Stimulated activated memory B cell treated with anti-CD40 and anti-IgM and Interleukin-4, amounts not matched to agents 10 μg/mL and 1 μg/mL and 100 μg/mL, for 72 hours (primary cell): ENCODE results near the gene PLCL1.

Experiments used
- ATAC-seq: fragments of 150-1000 bp; cut with Tn5 transposase; 2 replicates; pipeline ENCODE4 v1.10.0; 2021
- H3K27ac Mint-ChIP-seq: one replicate; pipeline ENCODE4 v1.8.0; 2022; ENCODE audit warnings: mild to moderate bottlenecking, mixed read lengths
- H3K27me3 Mint-ChIP-seq: one replicate; pipeline ENCODE4 v1.8.0; 2022; ENCODE audit warnings: mixed read lengths
- H3K36me3 Mint-ChIP-seq: one replicate; pipeline ENCODE4 v1.8.0; 2022; ENCODE audit warnings: mixed read lengths
- H3K4me1 Mint-ChIP-seq: one replicate; pipeline ENCODE4 v1.8.0; 2022; ENCODE audit warnings: mixed read lengths
- H3K4me3 Mint-ChIP-seq: one replicate; pipeline ENCODE4 v1.8.0; 2022; ENCODE audit warnings: mild to moderate bottlenecking, moderate library complexity, mixed read lengths
- H3K9me3 Mint-ChIP-seq: one replicate; pipeline ENCODE4 v1.8.0; 2022; ENCODE audit warnings: mixed read lengths

Gene PLCL1

DNA sequence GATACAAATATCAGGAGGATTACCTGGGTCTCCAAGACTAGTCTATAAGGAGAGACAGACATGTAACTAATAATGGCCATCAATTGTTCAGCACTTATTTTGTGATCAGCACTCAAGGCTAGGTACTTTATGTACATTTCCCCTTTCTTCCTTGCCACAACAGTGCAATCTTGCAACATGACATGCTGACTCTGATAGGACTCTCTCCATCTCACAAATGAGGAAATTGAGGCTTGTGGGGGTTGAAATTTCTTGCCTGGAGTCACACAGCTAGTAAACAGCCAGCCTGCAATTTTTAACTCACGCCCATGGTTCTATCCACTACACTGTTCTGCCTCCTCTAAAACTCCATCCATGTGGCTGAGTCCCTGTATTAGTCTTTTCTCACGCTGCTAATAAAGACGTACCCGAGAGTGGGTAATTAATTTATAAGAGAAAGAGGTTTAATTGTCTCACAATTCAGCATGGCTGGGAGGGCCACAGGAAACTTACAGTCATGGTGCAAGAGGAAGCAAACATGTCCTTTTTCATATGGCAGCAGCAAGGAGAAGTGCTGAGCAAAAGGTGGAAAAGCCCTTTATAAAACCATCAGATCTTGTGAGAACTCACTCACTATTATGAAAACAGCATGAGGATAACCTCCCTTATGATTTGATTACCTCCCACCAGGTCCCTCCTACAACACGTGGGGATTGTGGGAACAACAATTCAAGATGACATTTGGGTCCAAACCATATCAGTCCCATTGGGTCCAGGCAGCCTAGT is 302.4 kb downstream of the PLCL1 start:
- no peaks in the 10 kb centered on the region for H3K4me1 Mint-ChIP-seq
- peaks cover 6% of the 10 kb centered on the region for H3K9me3 Mint-ChIP-seq
- no peaks in the 10 kb centered on the region for H3K36me3 Mint-ChIP-seq
- H3K27me3 Mint-ChIP-seq: no peaks in the 10 kb centered on the region
- ATAC-seq: no peak
- H3K4me3 Mint-ChIP-seq: no peak overlapping the region
- no peak overlapping the region for H3K27ac Mint-ChIP-seq

- H3K9me3 Mint-ChIP-seq: no peaks in the 10 kb centered on the region
- H3K36me3 Mint-ChIP-seq: no peaks in the 10 kb centered on the region
- H3K27ac Mint-ChIP-seq: no peak overlapping the region
- no peaks in the 10 kb centered on the region for H3K27me3 Mint-ChIP-seq
- no peaks in the 10 kb centered on the region for H3K4me1 Mint-ChIP-seq
- H3K4me3 Mint-ChIP-seq: no peak overlapping the region
- ATAC-seq: no peak
Measured at GRCh38 chr2:198113316-198113715, 308.9 kb downstream of the PLCL1 start.

- Mint-ChIP-seq H3K4me3 (no peak overlapping the region), H3K9me3 (no peaks in the 10 kb centered on the region), H3K27ac (no peak overlapping the region), H3K4me1 (no peaks in the 10 kb centered on the region), H3K27me3 (no peaks in the 10 kb centered on the region), H3K36me3 (no peaks in the 10 kb centered on the region)
- no peak for ATAC-seq
Measured at GRCh38 chr2:198114064-198114463, 309.7 kb downstream of the PLCL1 start.

GRCh38 chr2:198115201-198115600 is 310.8 kb downstream of the PLCL1 start:
- H3K27me3 Mint-ChIP-seq: no peaks in the 10 kb centered on the region

DNA sequence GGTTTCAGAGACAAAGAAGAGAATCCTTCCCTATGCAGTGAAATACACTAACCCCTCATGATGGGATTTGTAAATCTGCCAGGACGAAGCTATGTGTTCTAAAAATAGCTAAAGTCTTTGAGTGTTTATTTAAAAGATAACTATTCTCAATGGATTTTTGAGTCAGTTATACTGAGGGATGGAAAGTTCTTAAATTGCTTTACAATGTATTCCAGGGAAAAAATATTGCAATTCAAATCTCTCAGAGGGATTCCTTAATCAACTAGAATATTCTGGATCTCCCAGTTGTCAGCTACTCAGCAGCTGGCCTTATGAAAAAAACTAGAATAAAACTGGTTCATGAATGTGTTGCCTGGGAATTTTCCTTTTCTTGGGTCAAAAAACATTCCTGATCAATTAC is 312.4 kb downstream of the PLCL1 start:
- no peak for ATAC-seq
- Mint-ChIP-seq H3K36me3 (no peaks in the 10 kb centered on the region), H3K9me3 (no peaks in the 10 kb centered on the region), H3K27me3 (no peaks in the 10 kb centered on the region), H3K27ac (no peak overlapping the region), H3K4me3 (no peak overlapping the region), H3K4me1 (no peaks in the 10 kb centered on the region)

More at GRCh38 chr2:198115201-198115600, 310.8 kb downstream of the PLCL1 start:
- H3K36me3 Mint-ChIP-seq: no peaks in the 10 kb centered on the region
- H3K27ac Mint-ChIP-seq: no peak overlapping the region
- ATAC-seq: no peak
- H3K9me3 Mint-ChIP-seq: no peaks in the 10 kb centered on the region
- no peak overlapping the region for H3K4me3 Mint-ChIP-seq
- no peaks in the 10 kb centered on the region for H3K4me1 Mint-ChIP-seq

GRCh38 chr2:198117406-198118041 is 313.1 kb downstream of the PLCL1 start:
- Mint-ChIP-seq H3K4me3 (no peak overlapping the region), H3K9me3 (no peaks in the 10 kb centered on the region), H3K4me1 (no peaks in the 10 kb centered on the region), H3K27me3 (no peaks in the 10 kb centered on the region), H3K36me3 (no peaks in the 10 kb centered on the region), H3K27ac (no peak overlapping the region)
- no peak for ATAC-seq

DNA sequence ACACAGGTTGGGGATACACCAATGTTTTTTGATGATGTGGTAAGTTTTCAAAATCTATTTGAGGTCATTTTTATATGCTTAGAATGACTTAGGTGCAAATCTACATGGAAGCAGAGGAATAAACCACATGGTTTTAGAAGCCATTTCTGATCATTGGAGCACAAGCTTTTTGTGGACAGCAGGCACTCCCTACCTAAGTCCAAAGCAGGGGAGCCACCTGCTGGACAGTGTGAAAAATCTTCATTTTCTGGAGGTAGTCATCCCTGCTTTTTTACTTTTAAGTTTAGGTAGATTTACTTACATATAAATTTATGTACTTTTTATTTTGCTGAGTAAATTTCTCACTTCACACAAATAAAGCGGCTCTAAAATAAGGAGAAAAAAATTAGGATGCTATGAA is 323.2 kb downstream of the PLCL1 start:
- ATAC-seq: no peak
- H3K36me3 Mint-ChIP-seq: no peaks in the 10 kb centered on the region
- no peaks in the 10 kb centered on the region for H3K4me1 Mint-ChIP-seq
- no peak overlapping the region for H3K4me3 Mint-ChIP-seq
- peaks cover 12% of the 10 kb centered on the region for H3K27me3 Mint-ChIP-seq
- H3K27ac Mint-ChIP-seq: no peak overlapping the region
- no peaks in the 10 kb centered on the region for H3K9me3 Mint-ChIP-seq

GRCh38 chr2:198129609-198130008 is 325.2 kb downstream of the PLCL1 start:
- H3K27me3 Mint-ChIP-seq: peaks cover 12% of the 10 kb centered on the region
- H3K4me1 Mint-ChIP-seq: no peaks in the 10 kb centered on the region
- no peak for ATAC-seq
- no peak overlapping the region for H3K27ac Mint-ChIP-seq
- H3K36me3 Mint-ChIP-seq: no peaks in the 10 kb centered on the region
- H3K9me3 Mint-ChIP-seq: no peaks in the 10 kb centered on the region
- no peak overlapping the region for H3K4me3 Mint-ChIP-seq

DNA sequence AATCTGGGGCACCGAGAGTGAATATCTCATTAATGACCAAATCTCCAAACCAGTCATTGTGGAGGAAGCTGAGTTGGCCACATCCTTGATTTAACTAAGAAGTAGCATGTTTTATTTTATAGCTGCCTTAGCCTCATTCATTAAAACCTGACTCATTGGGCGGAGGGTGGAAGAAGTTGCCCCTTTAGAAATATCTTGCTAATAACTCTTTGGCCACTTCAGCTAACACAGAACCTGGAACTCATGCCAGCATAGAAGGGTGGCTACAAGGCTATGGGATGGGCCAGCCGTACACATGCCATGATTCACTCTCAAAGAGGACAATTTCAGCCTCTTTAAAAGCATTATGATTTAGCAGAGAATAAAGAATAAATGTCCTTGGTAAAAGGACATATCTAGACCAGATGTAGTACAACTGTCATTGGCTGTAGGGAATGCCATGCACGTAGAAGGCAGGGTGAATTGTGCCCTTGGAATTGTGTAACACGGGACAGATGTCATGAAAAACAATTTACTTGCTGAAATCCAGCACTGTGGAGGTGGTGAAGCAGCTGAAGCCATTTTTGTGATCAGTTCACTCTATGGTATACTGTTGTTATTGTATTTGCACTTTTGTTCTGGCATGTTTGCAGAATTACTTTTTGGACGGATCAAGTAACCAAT is 330.0 kb downstream of the PLCL1 start:
- Mint-ChIP-seq H3K4me1 (no peaks in the 10 kb centered on the region), H3K9me3 (no peaks in the 10 kb centered on the region), H3K27me3 (peaks cover 12% of the 10 kb centered on the region), H3K4me3 (no peak overlapping the region), H3K36me3 (no peaks in the 10 kb centered on the region), H3K27ac (no peak overlapping the region)
- no peak for ATAC-seq

DNA sequence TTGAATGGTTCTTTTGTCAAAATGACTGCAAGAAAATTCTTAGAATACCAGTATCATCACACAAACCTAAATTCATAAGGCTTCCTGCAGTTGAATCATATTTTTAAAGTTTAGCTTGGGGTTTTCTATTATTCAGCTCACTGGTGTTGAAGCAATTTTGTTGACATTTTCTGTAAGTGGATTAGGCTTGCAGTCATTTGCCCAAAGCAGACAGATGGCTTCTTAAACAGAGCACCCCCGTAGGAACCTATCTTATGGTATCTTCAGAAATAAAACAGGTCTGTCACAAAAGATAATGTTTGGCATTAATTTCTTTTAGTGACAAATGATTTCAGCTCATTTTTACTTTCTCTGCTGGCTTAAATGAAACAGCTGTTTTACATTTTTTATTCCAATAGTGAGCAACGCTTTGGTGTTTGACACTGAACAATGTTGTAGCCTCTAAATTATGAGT is 331.1 kb downstream of the PLCL1 start:
- no peaks in the 10 kb centered on the region for H3K4me1 Mint-ChIP-seq
- H3K36me3 Mint-ChIP-seq: no peaks in the 10 kb centered on the region
- no peak overlapping the region for H3K4me3 Mint-ChIP-seq
- H3K27ac Mint-ChIP-seq: no peak overlapping the region
- peaks cover 11% of the 10 kb centered on the region for H3K27me3 Mint-ChIP-seq
- no peak for ATAC-seq
- no peaks in the 10 kb centered on the region for H3K9me3 Mint-ChIP-seq

- H3K27ac Mint-ChIP-seq: no peak overlapping the region
- peaks cover 5% of the 10 kb centered on the region for H3K27me3 Mint-ChIP-seq
- ATAC-seq: no peak
- no peaks in the 10 kb centered on the region for H3K4me1 Mint-ChIP-seq
- no peaks in the 10 kb centered on the region for H3K36me3 Mint-ChIP-seq
- H3K4me3 Mint-ChIP-seq: no peak overlapping the region
- no peaks in the 10 kb centered on the region for H3K9me3 Mint-ChIP-seq
Measured at GRCh38 chr2:198136142-198136541, 331.7 kb downstream of the PLCL1 start.

- no peaks in the 10 kb centered on the region for H3K27me3 Mint-ChIP-seq
- H3K9me3 Mint-ChIP-seq: no peaks in the 10 kb centered on the region
- no peak overlapping the region for H3K4me3 Mint-ChIP-seq
- ATAC-seq: no peak
- H3K27ac Mint-ChIP-seq: no peak overlapping the region
- H3K36me3 Mint-ChIP-seq: no peaks in the 10 kb centered on the region
- no peaks in the 10 kb centered on the region for H3K4me1 Mint-ChIP-seq
Measured at GRCh38 chr2:198137733-198138132, 333.3 kb downstream of the PLCL1 start.

- Mint-ChIP-seq H3K4me1 (no peaks in the 10 kb centered on the region), H3K4me3 (no peak overlapping the region), H3K9me3 (no peaks in the 10 kb centered on the region), H3K36me3 (no peaks in the 10 kb centered on the region), H3K27me3 (peaks cover 6% of the 10 kb centered on the region), H3K27ac (no peak overlapping the region)
- ATAC-seq: no peak
Measured at GRCh38 chr2:198141726-198142125, 337.3 kb downstream of the PLCL1 start.

GRCh38 chr2:198143156-198143555 is 338.8 kb downstream of the PLCL1 start:
- Mint-ChIP-seq H3K4me3 (no peak overlapping the region), H3K27ac (no peak overlapping the region), H3K27me3 (peaks cover 6% of the 10 kb centered on the region), H3K36me3 (no peaks in the 10 kb centered on the region), H3K4me1 (no peaks in the 10 kb centered on the region), H3K9me3 (no peaks in the 10 kb centered on the region)
- no peak for ATAC-seq

- no peak for ATAC-seq
- Mint-ChIP-seq H3K9me3 (no peaks in the 10 kb centered on the region), H3K27ac (no peak overlapping the region), H3K36me3 (no peaks in the 10 kb centered on the region), H3K27me3 (peaks cover 6% of the 10 kb centered on the region), H3K4me3 (no peak overlapping the region), H3K4me1 (no peaks in the 10 kb centered on the region)
Measured at GRCh38 chr2:198143793-198144192, 339.4 kb downstream of the PLCL1 start.

DNA sequence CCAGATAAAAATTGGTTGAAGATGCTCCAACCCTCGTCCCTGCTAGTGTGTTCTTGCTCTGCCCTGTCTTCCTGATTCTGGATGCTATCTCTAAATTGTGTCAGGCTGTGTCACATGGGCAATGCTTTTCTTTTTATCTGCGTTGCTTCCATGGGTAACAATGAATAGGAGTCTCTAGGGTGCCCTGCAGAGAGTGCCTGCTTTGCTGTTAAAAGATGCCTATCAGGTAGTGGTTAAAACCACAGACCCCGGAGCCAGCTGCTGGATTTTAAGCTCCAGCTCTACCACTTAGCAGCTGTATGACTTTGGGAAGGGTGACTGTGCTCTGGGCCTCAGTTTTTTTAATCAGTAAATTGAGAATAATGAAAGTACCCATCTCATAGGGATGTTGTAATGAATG is 340.3 kb downstream of the PLCL1 start:
- no peak overlapping the region for H3K27ac Mint-ChIP-seq
- no peaks in the 10 kb centered on the region for H3K9me3 Mint-ChIP-seq
- no peak overlapping the region for H3K4me3 Mint-ChIP-seq
- ATAC-seq: peak; percentile 15
- peaks cover 6% of the 10 kb centered on the region for H3K27me3 Mint-ChIP-seq
- H3K36me3 Mint-ChIP-seq: no peaks in the 10 kb centered on the region
- no peaks in the 10 kb centered on the region for H3K4me1 Mint-ChIP-seq
